Measurements from ENCODE around the gene MAP3K21. TPM values are rescaled to one million over a fixed set of nuclear protein-coding genes. Genes with fewer than 3 reads are reported as not detected.

MAP3K21 gene
- total and polyA plus RNA-seq, 9 of the 15 experiments (the other 6 are each of a cell fraction or from before 2014, with no cell fraction given) = 0.23 to 0.86 (median 0.49) TPM

DNA sequence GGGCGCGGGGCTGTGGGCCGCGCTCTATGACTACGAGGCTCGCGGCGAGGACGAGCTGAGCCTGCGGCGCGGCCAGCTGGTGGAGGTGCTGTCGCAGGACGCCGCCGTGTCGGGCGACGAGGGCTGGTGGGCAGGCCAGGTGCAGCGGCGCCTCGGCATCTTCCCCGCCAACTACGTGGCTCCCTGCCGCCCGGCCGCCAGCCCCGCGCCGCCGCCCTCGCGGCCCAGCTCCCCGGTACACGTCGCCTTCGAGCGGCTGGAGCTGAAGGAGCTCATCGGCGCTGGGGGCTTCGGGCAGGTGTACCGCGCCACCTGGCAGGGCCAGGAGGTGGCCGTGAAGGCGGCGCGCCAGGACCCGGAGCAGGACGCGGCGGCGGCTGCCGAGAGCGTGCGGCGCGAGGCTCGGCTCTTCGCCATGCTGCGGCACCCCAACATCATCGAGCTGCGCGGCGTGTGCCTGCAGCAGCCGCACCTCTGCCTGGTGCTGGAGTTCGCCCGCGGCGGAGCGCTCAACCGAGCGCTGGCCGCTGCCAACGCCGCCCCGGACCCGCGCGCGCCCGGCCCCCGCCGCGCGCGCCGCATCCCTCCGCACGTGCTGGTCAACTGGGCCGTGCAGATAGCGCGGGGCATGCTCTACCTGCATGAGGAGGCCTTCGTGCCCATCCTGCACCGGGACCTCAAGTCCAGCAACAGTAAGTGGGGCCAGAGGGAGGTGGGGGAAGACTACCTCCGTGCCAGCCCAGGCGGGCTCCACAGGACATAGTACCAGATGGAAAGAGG is 808 bp downstream of the MAP3K21 start:
- in situ Hi-C loops (cut with MboI) (no loop called here), intact Hi-C loops (cut with micrococcal nuclease) (no loop called here)
- DNase-seq (ENCODE audit: extremely low read depth in 1 of 4, low spot score in 3 of 4) = peak in 3 of 4 experiments; percentile 11 to 23 (median 21)
- peak overlapping the region; percentile 43 to 95; a peak in 3 of 4 replicates for H3K9ac ChIP-seq (ENCODE audit: insufficient read depth in 1 of 2, low read depth in 2 of 2, low read length in 2 of 2)
- BruUV-seq (replicated peaks) = no TSS peak
- H3K27me3 ChIP-seq (ENCODE audit: control insufficient read depth in 2 of 2, insufficient read depth in 2 of 2, low read length in 2 of 2) = peaks cover 2 to 5% of the 10 kb centered on the region in 2 experiments; a peak in 2 of 5 replicates
- no peaks in the 10 kb centered on the region for H3K9me3 ChIP-seq (replicated peaks; ENCODE audit: control insufficient read depth, insufficient read depth, low read depth, low read length)
- no peaks in the 10 kb centered on the region for H3K79me2 ChIP-seq (ENCODE audit: control insufficient read depth, insufficient read depth, low read length)
- WGBS (ENCODE audit: insufficient coverage, low coverage, missing lambda C conversion rate) = 72% methylated on average over 27 of the region's 96 CpGs
- ChIA-PET POLR2A (interaction anchor here (0.6 kb wide), 1 partner anchor 11 kb away, joined by 3 read pairs; no protein-coding TSS in a partner anchor), CTCF (ENCODE audit: low intra/inter-chr PET ratio) (interaction anchor here (0.6 kb wide), 1 partner anchor 783 kb away, joined by 3 read pairs; no protein-coding TSS in a partner anchor)
- H3K27ac ChIP-seq (ENCODE audit: extremely low read depth, low read depth, low read length) = no peak overlapping the region
- H3K9me1 ChIP-seq (ENCODE audit: control insufficient read depth, insufficient read depth, low read length) = no peaks in the 10 kb centered on the region
- peaks cover 0 to 18% of the 10 kb centered on the region in 2 experiments; a peak in 4 of 5 replicates for H3K4me1 ChIP-seq (replicated peaks in 1 of 2; ENCODE audit: control insufficient read depth in 2 of 2, insufficient read depth in 2 of 2, low read length in 2 of 2)
- no peak; the same call in 2 of the 3 replicates for ATAC-seq
- H3K36me3 ChIP-seq (ENCODE audit: control insufficient read depth, insufficient read depth, low read length) = no peaks in the 10 kb centered on the region
- H3K4me3 ChIP-seq = peak overlapping the region; percentile 46
- FAIRE-seq = no peak
- peak overlapping the region; percentile 71 for H3K4me2 ChIP-seq (ENCODE audit: insufficient read depth, low read length)
- peaks cover 4% of the 10 kb centered on the region; the same call in 1 of the 2 replicates for H4K20me1 ChIP-seq (replicated peaks; ENCODE audit: control insufficient read depth, insufficient read depth, low read length)
- H2AFZ ChIP-seq (ENCODE audit: low read depth, low read length) = peak overlapping the region; percentile 92
- TF ChIP-seq, protein P1, sequence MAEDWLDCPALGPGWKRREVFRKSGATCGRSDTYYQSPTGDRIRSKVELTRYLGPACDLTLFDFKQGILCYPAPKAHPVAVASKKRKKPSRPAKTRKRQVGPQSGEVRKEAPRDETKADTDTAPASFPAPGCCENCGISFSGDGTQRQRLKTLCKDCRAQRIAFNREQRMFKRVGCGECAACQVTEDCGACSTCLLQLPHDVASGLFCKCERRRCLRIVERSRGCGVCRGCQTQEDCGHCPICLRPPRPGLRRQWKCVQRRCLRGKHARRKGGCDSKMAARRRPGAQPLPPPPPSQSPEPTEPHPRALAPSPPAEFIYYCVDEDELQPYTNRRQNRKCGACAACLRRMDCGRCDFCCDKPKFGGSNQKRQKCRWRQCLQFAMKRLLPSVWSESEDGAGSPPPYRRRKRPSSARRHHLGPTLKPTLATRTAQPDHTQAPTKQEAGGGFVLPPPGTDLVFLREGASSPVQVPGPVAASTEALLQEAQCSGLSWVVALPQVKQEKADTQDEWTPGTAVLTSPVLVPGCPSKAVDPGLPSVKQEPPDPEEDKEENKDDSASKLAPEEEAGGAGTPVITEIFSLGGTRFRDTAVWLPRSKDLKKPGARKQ (CRISPR knock-in tag; IDR thresholded peaks at IDR 0.05) = no peak
- TF ChIP-seq, protein P2, sequence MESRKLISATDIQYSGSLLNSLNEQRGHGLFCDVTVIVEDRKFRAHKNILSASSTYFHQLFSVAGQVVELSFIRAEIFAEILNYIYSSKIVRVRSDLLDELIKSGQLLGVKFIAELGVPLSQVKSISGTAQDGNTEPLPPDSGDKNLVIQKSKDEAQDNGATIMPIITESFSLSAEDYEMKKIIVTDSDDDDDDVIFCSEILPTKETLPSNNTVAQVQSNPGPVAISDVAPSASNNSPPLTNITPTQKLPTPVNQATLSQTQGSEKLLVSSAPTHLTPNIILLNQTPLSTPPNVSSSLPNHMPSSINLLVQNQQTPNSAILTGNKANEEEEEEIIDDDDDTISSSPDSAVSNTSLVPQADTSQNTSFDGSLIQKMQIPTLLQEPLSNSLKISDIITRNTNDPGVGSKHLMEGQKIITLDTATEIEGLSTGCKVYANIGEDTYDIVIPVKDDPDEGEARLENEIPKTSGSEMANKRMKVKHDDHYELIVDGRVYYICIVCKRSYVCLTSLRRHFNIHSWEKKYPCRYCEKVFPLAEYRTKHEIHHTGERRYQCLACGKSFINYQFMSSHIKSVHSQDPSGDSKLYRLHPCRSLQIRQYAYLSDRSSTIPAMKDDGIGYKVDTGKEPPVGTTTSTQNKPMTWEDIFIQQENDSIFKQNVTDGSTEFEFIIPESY (CRISPR knock-in tag; IDR thresholded peaks at IDR 0.05) = peak; percentile 65
- TF ChIP-seq XRCC5 (IDR thresholded peaks at IDR 0.05; ENCODE audit: low read depth, low read length) = no peak
- TF ChIP-seq CHD2 (IDR thresholded peaks at IDR 0.05; ENCODE audit: low read depth, low read length) = no peak
- TF ChIP-seq, protein P3, sequence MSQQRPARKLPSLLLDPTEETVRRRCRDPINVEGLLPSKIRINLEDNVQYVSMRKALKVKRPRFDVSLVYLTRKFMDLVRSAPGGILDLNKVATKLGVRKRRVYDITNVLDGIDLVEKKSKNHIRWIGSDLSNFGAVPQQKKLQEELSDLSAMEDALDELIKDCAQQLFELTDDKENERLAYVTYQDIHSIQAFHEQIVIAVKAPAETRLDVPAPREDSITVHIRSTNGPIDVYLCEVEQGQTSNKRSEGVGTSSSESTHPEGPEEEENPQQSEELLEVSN (IDR thresholded peaks at IDR 0.05; ENCODE audit: borderline replicate concordance in 1 of 2, extremely low read depth in 1 of 2, insufficient read depth in 1 of 2, insufficient read length in 1 of 2, low read depth in 1 of 2, low read length in 1 of 2, poor library complexity in 1 of 2, severe bottlenecking in 1 of 2) = peak in 1 of 2 experiments; percentile 1
- TF ChIP-seq NELFE (IDR thresholded peaks at IDR 0.05; ENCODE audit: insufficient read depth, insufficient read length) = no peak
- TF ChIP-seq, protein P4, sequence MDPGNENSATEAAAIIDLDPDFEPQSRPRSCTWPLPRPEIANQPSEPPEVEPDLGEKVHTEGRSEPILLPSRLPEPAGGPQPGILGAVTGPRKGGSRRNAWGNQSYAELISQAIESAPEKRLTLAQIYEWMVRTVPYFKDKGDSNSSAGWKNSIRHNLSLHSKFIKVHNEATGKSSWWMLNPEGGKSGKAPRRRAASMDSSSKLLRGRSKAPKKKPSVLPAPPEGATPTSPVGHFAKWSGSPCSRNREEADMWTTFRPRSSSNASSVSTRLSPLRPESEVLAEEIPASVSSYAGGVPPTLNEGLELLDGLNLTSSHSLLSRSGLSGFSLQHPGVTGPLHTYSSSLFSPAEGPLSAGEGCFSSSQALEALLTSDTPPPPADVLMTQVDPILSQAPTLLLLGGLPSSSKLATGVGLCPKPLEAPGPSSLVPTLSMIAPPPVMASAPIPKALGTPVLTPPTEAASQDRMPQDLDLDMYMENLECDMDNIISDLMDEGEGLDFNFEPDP (CRISPR knock-in tag; IDR thresholded peaks at IDR 0.05) = no peak
- TF ChIP-seq RBFOX2 (IDR thresholded peaks at IDR 0.05; ENCODE audit: low read depth, low read length) = 0 out of 2 replicates have a peak, but pooled peaks have one; percentile 9
- 0 out of 2 replicates have a peak, but pooled peaks have one; percentile 8 for TF ChIP-seq MTA3 (IDR thresholded peaks at IDR 0.05; ENCODE audit: borderline replicate concordance)
- TF ChIP-seq PCBP2 (IDR thresholded peaks at IDR 0.05; ENCODE audit: low read depth, low read length, poor library complexity, severe bottlenecking) = no peak
- no peak for TF ChIP-seq GATAD2B (IDR thresholded peaks at IDR 0.05; ENCODE audit: borderline replicate concordance)
- TF ChIP-seq L3MBTL2 (IDR thresholded peaks at IDR 0.05) = peak; percentile 29; the same call in 1 of the 2 replicates
- peak; percentile 1 for TF ChIP-seq FUS (optimal IDR thresholded peaks at IDR 0.05; ENCODE audit: low read depth, low read length)
- TF ChIP-seq PCBP1 (IDR thresholded peaks at IDR 0.05; ENCODE audit: low read depth, low read length, poor library complexity, severe bottlenecking) = peak; percentile 25
